K562 (cell line): ENCODE measurements around the gene ANKRD10. TPM values are rescaled to one million over a fixed set of nuclear protein-coding genes. Genes with fewer than 3 reads are reported as not detected.
A peak's percentile ranks its signal among the peaks of the same experiment; 100 is the strongest.

ENCODE experiments used
- CBX2 ChIP-seq: fragments of 200-600 bp; sonication (generic); IDR thresholded peaks from one replicate; pipeline ENCODE4 v1.6.1; 2012; ENCODE audit warnings: mild to moderate bottlenecking, low read length, inconsistent platforms; ENCODE audit not compliant: insufficient read depth, poor library complexity, severe bottlenecking
- CHD4 ChIP-seq: fragments of 200-600 bp; sonication (generic); IDR thresholded peaks from 3 replicates; pipeline ENCODE4 v1.6.1; 2012; ENCODE audit warnings: low read depth, mild to moderate bottlenecking, mixed read lengths, low read length, inconsistent platforms; ENCODE audit not compliant: insufficient read depth, insufficient replicate concordance, poor library complexity, severe bottlenecking
- EP400 ChIP-seq: fragments of 450-650 bp; IDR thresholded peaks from 2 replicates; pipeline ENCODE4 v1.6.1; 2017; ENCODE audit warnings: antibody characterized with exemption, mild to moderate bottlenecking, moderate library complexity
- FOXK1 ChIP-seq: sonication (generic); formaldehyde crosslinking; IDR thresholded peaks from 2 replicates; pipeline ENCODE4 v1.8.0; 2022; ENCODE audit warnings: missing genetic modification reagents, mild to moderate bottlenecking, borderline replicate concordance
- FOXK2 ChIP-seq, 2 experiments: fragments of 450-650 bp; IDR thresholded peaks in 1 of 2; conservative IDR thresholded peaks in 1 of 2; 2 replicates each; pipeline ENCODE4 v1.6.1; 2016; ENCODE audit warnings: low read depth in 2 of 2, mild to moderate bottlenecking in 1 of 2
- GATA2 ChIP-seq: sonication (generic); formaldehyde crosslinking; IDR thresholded peaks from 2 replicates; pipeline ENCODE4 v1.4.0; 2020; ENCODE audit warnings: mild to moderate bottlenecking, missing genetic modification reagents
- HOXB6 ChIP-seq: fragments of 250-450 bp; sonication (Bioruptor Pico); IDR thresholded peaks from 2 replicates; pipeline ENCODE4 v1.5.1; 2022; ENCODE audit warnings: mild to moderate bottlenecking, borderline replicate concordance
- IFI16 ChIP-seq: fragments of 250-450 bp; sonication (Bioruptor Pico); IDR thresholded peaks from 2 replicates; pipeline ENCODE4 v2.1.2; 2022; ENCODE audit warnings: mild to moderate bottlenecking, inconsistent platforms
- KLF13 ChIP-seq: fragments of 450-650 bp; IDR thresholded peaks from 2 replicates; pipeline ENCODE4 v1.6.1; 2016; ENCODE audit warnings: missing genetic modification characterization, low read depth, mild to moderate bottlenecking, missing compliant biosample characterization, moderate library complexity, borderline replicate concordance
- LEF1 ChIP-seq: fragments of 450-650 bp; IDR thresholded peaks from 2 replicates; pipeline ENCODE4 v1.6.1; 2016; ENCODE audit warnings: mild to moderate bottlenecking
- MYC ChIP-seq, 2 experiments: fragments of 250-450 bp in 1 of 2; sonication (Bioruptor Pico) in 1 of 2; IDR thresholded peaks; 2 replicates each; pipeline versions ENCODE4 v1.5.1 to v1.6.1; 2012 to 2021; ENCODE audit warnings: low read depth in 2 of 2, borderline replicate concordance in 1 of 2, improper control_type of control experiment in 1 of 2, low read length in 1 of 2, mild to moderate bottlenecking in 1 of 2, moderate library complexity in 1 of 2
- MYNN ChIP-seq, 2 experiments: sonication (generic); formaldehyde crosslinking in 1 of 2; IDR thresholded peaks; 2 replicates each; pipeline versions ENCODE4 v1.5.0 to v1.6.1; 2016 to 2020; ENCODE audit warnings: antibody characterized with exemption in 1 of 2, missing genetic modification reagents in 1 of 2
- NCOA1 ChIP-seq: fragments of 450-650 bp; IDR thresholded peaks from 2 replicates; pipeline ENCODE4 v1.6.1; 2016; ENCODE audit warnings: low read depth
- NR1H2 ChIP-seq: sonication (generic); formaldehyde crosslinking; IDR thresholded peaks from 2 replicates; pipeline ENCODE4 v1.4.0; 2020; ENCODE audit warnings: mild to moderate bottlenecking, missing genetic modification reagents
- RFX7 ChIP-seq: fragments of 250-450 bp; sonication (Bioruptor Pico); IDR thresholded peaks from 2 replicates; pipeline ENCODE4 v1.5.1; 2021; ENCODE audit warnings: mild to moderate bottlenecking
- SAFB ChIP-seq: fragments of 200-400 bp; formaldehyde crosslinking; IDR thresholded peaks from 2 replicates; pipeline ENCODE4 v1.6.1; 2017; ENCODE audit warnings: low read depth, low read length, borderline replicate concordance
- STAT5A ChIP-seq: IDR thresholded peaks from 2 replicates; pipeline ENCODE4 v1.6.1; 2012; ENCODE audit warnings: low read length, inconsistent platforms, borderline replicate concordance
- STAT5B ChIP-seq: fragments of 250-450 bp; sonication (Bioruptor Pico); IDR thresholded peaks from 2 replicates; pipeline ENCODE4 v1.8.0; 2021; ENCODE audit warnings: mild to moderate bottlenecking, inconsistent platforms
- TEAD2 ChIP-seq: fragments of 450-650 bp; IDR thresholded peaks from 2 replicates; pipeline ENCODE4 v1.6.1; 2016; ENCODE audit warnings: missing genetic modification characterization, control low read depth, missing compliant biosample characterization
- ZEB2 ChIP-seq: fragments of 450-650 bp; IDR thresholded peaks from 2 replicates; pipeline ENCODE4 v1.6.1; 2016
- ZFP30 ChIP-seq: fragments of 250-450 bp; sonication (Bioruptor Pico); IDR thresholded peaks from 2 replicates; pipeline ENCODE4 v1.8.0; 2022; ENCODE audit warnings: moderate library complexity, mild to moderate bottlenecking, inconsistent platforms, borderline replicate concordance
- ZKSCAN8 ChIP-seq: fragments of 200-800 bp; sonication (Bioruptor generic); IDR thresholded peaks from 2 replicates; pipeline ENCODE4 v1.6.1; 2016; ENCODE audit warnings: missing genetic modification characterization, missing compliant biosample characterization
- ZNF408 ChIP-seq: fragments of 250-450 bp; sonication (Bioruptor Pico); IDR thresholded peaks from 2 replicates; pipeline ENCODE4 v1.4.0; 2020; ENCODE audit warnings: low read depth, mild to moderate bottlenecking, moderate library complexity
- ZNF707 ChIP-seq: fragments of 250-450 bp; sonication (Bioruptor Pico); conservative IDR thresholded peaks from 2 replicates; pipeline ENCODE4 v1.8.0; 2022; ENCODE audit warnings: inconsistent platforms, mild to moderate bottlenecking, moderate library complexity
- polyA plus RNA-seq, 8 experiments: library from polyadenylated mRNA; depleted of rRNA in 4 of 8; stranded (reverse) in 5 of 8; unstranded in 3 of 8; fragments of >200 nt; fragmentation: Nextera tagmentation in 2 of 8; fragmentation: Illumina TruSeq in 1 of 8; extraction: Ambion mirVana in 2 of 8; extraction: Trizol in 1 of 8; gene quantifications; 2 replicates each; pipeline versions ENCODE4 v1.2.1 to v1.2.3, GENCODE V29; 2011 to 2014; ENCODE audit warnings: inconsistent platforms in 1 of 8, missing spikeins in 1 of 8
- total RNA-seq, 7 experiments: library from RNA; depleted of rRNA in 6 of 7; stranded (reverse); fragments of >200 nt in 6 of 7; fragmentation: Illumina TruSeq in 2 of 7; extraction: Trizol in 2 of 7; gene quantifications; 2 replicates each; pipeline versions ENCODE4 v1.2.1 to v1.2.3, GENCODE V29; 2011 to 2021; ENCODE audit warnings: low replicate concordance in 1 of 7
- TF ChIP-seq, protein P1 (sequence below): fragments of 250-450 bp; sonication (Bioruptor Pico); IDR thresholded peaks from 2 replicates; pipeline ENCODE4 v1.4.0; 2020; ENCODE audit warnings: mild to moderate bottlenecking, moderate library complexity
- TF ChIP-seq, protein P2 (sequence below): fragments of 450-650 bp; formaldehyde crosslinking; IDR thresholded peaks from 2 replicates; pipeline ENCODE4 v1.4.0; 2020; ENCODE audit warnings: mild to moderate bottlenecking

ANKRD10 gene
- total and polyA plus RNA-seq, 9 of the 15 experiments (the other 6 are each of a cell fraction or from before 2014, with no cell fraction given): 21.7 to 183 (median 45.0) TPM

DNA sequence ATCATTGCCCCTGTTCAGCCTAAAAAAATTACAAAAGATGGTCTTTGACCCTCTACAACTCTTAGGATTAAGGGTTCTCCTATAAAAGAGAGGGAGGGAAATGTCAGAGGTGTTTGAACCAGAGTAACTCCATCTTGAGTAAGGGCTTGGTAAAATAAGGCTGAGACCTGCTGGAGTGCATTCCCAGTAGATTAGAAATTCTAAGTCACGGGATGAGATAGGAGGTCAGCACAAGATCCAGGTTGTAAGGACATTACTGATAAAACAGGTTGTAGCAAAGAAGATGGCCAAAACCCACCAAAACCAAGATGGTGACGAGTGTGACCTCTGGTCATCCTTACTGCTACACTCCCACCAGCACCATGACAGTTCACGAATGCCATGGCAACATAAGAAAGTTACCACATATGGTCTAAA, 48.7 kb upstream of the ANKRD10 start (continued):
- peak; percentile 94; the same call in 1 of the 2 replicates for TF ChIP-seq ZKSCAN8
- TF ChIP-seq NR1H2 (CRISPR knock-in tag): no peak
- TF ChIP-seq SAFB: no peak
- no peak for TF ChIP-seq CBX2
- no peak for TF ChIP-seq CHD4
- TF ChIP-seq, protein P1, sequence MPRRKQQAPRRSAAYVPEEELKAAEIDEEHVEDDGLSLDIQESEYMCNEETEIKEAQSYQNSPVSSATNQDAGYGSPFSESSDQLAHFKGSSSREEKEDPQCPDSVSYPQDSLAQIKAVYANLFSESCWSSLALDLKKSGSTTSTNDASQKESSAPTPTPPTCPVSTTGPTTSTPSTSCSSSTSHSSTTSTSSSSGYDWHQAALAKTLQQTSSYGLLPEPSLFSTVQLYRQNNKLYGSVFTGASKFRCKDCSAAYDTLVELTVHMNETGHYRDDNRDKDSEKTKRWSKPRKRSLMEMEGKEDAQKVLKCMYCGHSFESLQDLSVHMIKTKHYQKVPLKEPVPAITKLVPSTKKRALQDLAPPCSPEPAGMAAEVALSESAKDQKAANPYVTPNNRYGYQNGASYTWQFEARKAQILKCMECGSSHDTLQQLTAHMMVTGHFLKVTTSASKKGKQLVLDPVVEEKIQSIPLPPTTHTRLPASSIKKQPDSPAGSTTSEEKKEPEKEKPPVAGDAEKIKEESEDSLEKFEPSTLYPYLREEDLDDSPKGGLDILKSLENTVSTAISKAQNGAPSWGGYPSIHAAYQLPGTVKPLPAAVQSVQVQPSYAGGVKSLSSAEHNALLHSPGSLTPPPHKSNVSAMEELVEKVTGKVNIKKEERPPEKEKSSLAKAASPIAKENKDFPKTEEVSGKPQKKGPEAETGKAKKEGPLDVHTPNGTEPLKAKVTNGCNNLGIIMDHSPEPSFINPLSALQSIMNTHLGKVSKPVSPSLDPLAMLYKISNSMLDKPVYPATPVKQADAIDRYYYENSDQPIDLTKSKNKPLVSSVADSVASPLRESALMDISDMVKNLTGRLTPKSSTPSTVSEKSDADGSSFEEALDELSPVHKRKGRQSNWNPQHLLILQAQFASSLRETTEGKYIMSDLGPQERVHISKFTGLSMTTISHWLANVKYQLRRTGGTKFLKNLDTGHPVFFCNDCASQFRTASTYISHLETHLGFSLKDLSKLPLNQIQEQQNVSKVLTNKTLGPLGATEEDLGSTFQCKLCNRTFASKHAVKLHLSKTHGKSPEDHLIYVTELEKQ (CRISPR knock-in tag): peak; percentile 96
- no peak for TF ChIP-seq ZNF408 (CRISPR knock-in tag)
- TF ChIP-seq IFI16 (CRISPR knock-in tag): peak; percentile 97
- TF ChIP-seq MYC (IDR thresholded peaks at IDR 0.05; ENCODE audit: low read depth, low read length): no peak
- TF ChIP-seq MYC (CRISPR knock-in tag; IDR thresholded peaks at IDR 0.05; ENCODE audit: borderline replicate concordance, low read depth): peak; percentile 97
- 0 out of 2 replicates have a peak, but pooled peaks have one; percentile 52 for TF ChIP-seq ZFP30 (CRISPR knock-in tag)
- TF ChIP-seq TEAD2: peak; percentile 93
- TF ChIP-seq FOXK2 (conservative IDR thresholded peaks at IDR 0.05 in 1 of 2, IDR thresholded peaks at IDR 0.05 in 1 of 2; ENCODE audit: low read depth in 2 of 2): no peak
- no peak for TF ChIP-seq NCOA1
- TF ChIP-seq GATA2 (CRISPR knock-in tag): no peak
- TF ChIP-seq, protein P2, sequence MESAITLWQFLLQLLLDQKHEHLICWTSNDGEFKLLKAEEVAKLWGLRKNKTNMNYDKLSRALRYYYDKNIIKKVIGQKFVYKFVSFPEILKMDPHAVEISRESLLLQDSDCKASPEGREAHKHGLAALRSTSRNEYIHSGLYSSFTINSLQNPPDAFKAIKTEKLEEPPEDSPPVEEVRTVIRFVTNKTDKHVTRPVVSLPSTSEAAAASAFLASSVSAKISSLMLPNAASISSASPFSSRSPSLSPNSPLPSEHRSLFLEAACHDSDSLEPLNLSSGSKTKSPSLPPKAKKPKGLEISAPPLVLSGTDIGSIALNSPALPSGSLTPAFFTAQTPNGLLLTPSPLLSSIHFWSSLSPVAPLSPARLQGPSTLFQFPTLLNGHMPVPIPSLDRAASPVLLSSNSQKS (CRISPR knock-in tag): peak; percentile 89
- peak; percentile 90 for TF ChIP-seq KLF13 (tag)
- no peak for TF ChIP-seq ZEB2
- TF ChIP-seq HOXB6 (CRISPR knock-in tag): no peak; the same call in 1 of the 2 replicates
- peak; percentile 96 for TF ChIP-seq STAT5B (CRISPR knock-in tag)
- no peak for TF ChIP-seq EP400
- no peak for TF ChIP-seq LEF1
- TF ChIP-seq FOXK1: no peak
- no peak for TF ChIP-seq STAT5A
- TF ChIP-seq MYNN (IDR thresholded peaks at IDR 0.05): no peak
- TF ChIP-seq MYNN (CRISPR knock-in tag; IDR thresholded peaks at IDR 0.05): no peak
- peak; percentile 87 for TF ChIP-seq ZNF707 (CRISPR knock-in tag)
- TF ChIP-seq RFX7 (CRISPR knock-in tag): no peak
